Measurements from ENCODE around the gene TSPO. TPM values are rescaled to one million over a fixed set of nuclear protein-coding genes. Genes with fewer than 3 reads are reported as not detected.
A peak's percentile ranks its signal among the peaks of the same experiment; 100 is the strongest.

The TSPO gene
- total and polyA plus RNA-seq, 9 of the 15 experiments (the other 6 are each of a cell fraction or from before 2014, with no cell fraction given): 4.9 to 126 (median 25.3) TPM

DNA sequence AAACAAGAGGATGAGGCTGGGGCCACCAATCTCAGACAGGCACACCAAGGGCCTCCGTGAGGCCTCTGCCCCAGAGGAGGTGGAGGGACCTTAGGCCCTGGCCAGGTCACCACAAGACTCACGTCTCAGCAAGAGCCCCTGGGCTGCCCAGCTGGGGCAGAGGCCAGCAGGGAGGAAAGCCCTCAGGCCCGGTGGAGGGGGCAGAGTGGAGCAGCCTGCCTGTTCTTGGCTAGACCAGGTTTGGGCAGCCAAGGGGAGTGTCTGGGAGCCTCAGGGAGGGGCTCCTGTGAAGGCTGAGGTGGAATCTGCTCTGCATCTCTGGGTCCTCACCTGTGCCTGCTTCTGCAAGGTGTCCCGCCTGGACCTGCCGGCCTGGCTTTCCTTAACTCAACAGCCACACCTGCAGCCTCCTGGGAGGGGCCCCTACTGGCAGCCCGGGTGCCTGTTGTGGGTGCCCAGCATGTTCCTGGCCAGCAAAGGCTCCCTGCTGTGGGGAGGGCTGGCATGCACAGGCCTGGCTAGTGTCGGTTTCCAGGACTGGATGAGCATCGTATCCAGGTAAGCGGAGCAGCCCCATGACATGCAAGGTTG lies 23.7 kb downstream of the TSPO start:
- no peak overlapping the region for H3K27ac ChIP-seq (ENCODE audit: extremely low read depth, low read depth, low read length)
- H4K20me1 ChIP-seq (replicated peaks; ENCODE audit: control insufficient read depth, insufficient read depth, low read length): no peaks in the 10 kb centered on the region
- CTCF ChIA-PET (ENCODE audit: low intra/inter-chr PET ratio): no interaction called here
- peaks cover 0 to 17% of the 10 kb centered on the region in 2 experiments; a peak in 2 of 5 replicates for H3K4me1 ChIP-seq (replicated peaks in 1 of 2; ENCODE audit: control insufficient read depth in 2 of 2, insufficient read depth in 2 of 2, low read length in 2 of 2)
- no peak overlapping the region for H3K4me2 ChIP-seq (ENCODE audit: insufficient read depth, low read length)
- in situ Hi-C loops (cut with MboI) (no loop called here), intact Hi-C loops (cut with micrococcal nuclease) (no loop called here)
- peaks cover 86% of the 10 kb centered on the region for H3K36me3 ChIP-seq (ENCODE audit: control insufficient read depth, insufficient read depth, low read length)
- H3K9ac ChIP-seq (ENCODE audit: insufficient read depth in 1 of 2, low read depth in 2 of 2, low read length in 2 of 2): no peak overlapping the region
- FAIRE-seq: no peak
- POLR2A ChIA-PET: no interaction called here
- no peak overlapping the region for H2AFZ ChIP-seq (ENCODE audit: low read depth, low read length)
- no peak for ATAC-seq
- no peak overlapping the region for H3K4me3 ChIP-seq
- WGBS (ENCODE audit: insufficient coverage, low coverage, missing lambda C conversion rate): 94% methylated on average over 7 of the region's 9 CpGs
- H3K79me2 ChIP-seq (ENCODE audit: control insufficient read depth, insufficient read depth, low read length): no peaks in the 10 kb centered on the region
- TF ChIP-seq MIER1 (IDR thresholded peaks at IDR 0.05; ENCODE audit: low read depth): no peak
- no peak for TF ChIP-seq ZBTB17 (CRISPR knock-in tag; IDR thresholded peaks at IDR 0.05)
- no TSS peak for BruUV-seq (replicated peaks)
- no peaks in the 10 kb centered on the region for H3K27me3 ChIP-seq (ENCODE audit: control insufficient read depth in 2 of 2, insufficient read depth in 2 of 2, low read length in 2 of 2)
- H3K9me1 ChIP-seq (ENCODE audit: control insufficient read depth, insufficient read depth, low read length): no peaks in the 10 kb centered on the region
- no peak for DNase-seq (ENCODE audit: extremely low read depth in 1 of 4, low spot score in 3 of 4)
- 0 out of 2 replicates have a peak, but pooled peaks cover 2% of the 10 kb centered on the region for H3K9me3 ChIP-seq (replicated peaks; ENCODE audit: control insufficient read depth, insufficient read depth, low read depth, low read length)

DNA sequence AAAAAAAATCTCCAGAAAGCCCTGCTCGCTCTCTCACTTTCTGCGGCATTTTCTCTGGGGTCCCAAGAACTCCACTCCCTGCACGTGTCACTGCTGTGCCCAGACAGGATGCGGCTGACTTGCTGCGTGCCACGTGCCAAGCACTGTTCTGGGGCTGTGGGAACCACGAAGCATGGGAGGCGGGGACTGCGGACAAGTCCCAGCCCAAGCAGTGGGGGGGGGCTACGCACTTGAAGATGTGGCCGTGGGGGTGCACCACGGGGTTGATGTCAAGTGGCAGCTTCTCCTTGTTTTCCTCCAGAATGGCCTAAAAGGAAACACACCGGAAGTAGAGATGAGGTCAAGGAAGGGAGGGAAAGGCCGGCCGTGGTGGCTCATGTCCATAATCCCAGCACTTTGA lies 24.7 kb downstream of the TSPO start:
- no peaks in the 10 kb centered on the region for H4K20me1 ChIP-seq (replicated peaks; ENCODE audit: control insufficient read depth, insufficient read depth, low read length)
- ChIA-PET CTCF (ENCODE audit: low intra/inter-chr PET ratio) (no interaction called here), POLR2A (no interaction called here)
- TF ChIP-seq POLR2G (IDR thresholded peaks at IDR 0.05; ENCODE audit: low read depth, low read length) (peak; percentile 10; the same call in 1 of the 2 replicates), CHD4 (IDR thresholded peaks at IDR 0.05; ENCODE audit: insufficient read depth, insufficient replicate concordance, low read depth, low read length, poor library complexity, severe bottlenecking) (no peak)
- no peak overlapping the region for H3K4me3 ChIP-seq
- intact Hi-C loops (cut with micrococcal nuclease) (no loop called here), in situ Hi-C loops (cut with MboI) (no loop called here)
- peaks cover 86% of the 10 kb centered on the region for H3K36me3 ChIP-seq (ENCODE audit: control insufficient read depth, insufficient read depth, low read length)
- peaks cover 6% of the 10 kb centered on the region for H3K79me2 ChIP-seq (ENCODE audit: control insufficient read depth, insufficient read depth, low read length)
- WGBS (ENCODE audit: insufficient coverage, low coverage, missing lambda C conversion rate): 100% methylated on average over 3 of the region's 15 CpGs
- BruUV-seq (replicated peaks): no TSS peak
- no peaks in the 10 kb centered on the region for H3K27me3 ChIP-seq (ENCODE audit: control insufficient read depth in 2 of 2, insufficient read depth in 2 of 2, low read length in 2 of 2)
- H2AFZ ChIP-seq (ENCODE audit: low read depth, low read length): no peak overlapping the region
- H3K4me1 ChIP-seq (replicated peaks in 1 of 2; ENCODE audit: control insufficient read depth in 2 of 2, insufficient read depth in 2 of 2, low read length in 2 of 2): peaks cover 0 to 25% of the 10 kb centered on the region in 2 experiments; a peak in 2 of 5 replicates
- FAIRE-seq (no peak), ATAC-seq (no peak), DNase-seq (ENCODE audit: extremely low read depth in 1 of 4, low spot score in 3 of 4) (no peak)
- no peaks in the 10 kb centered on the region for H3K9me1 ChIP-seq (ENCODE audit: control insufficient read depth, insufficient read depth, low read length)
- no peak overlapping the region for H3K27ac ChIP-seq (ENCODE audit: extremely low read depth, low read depth, low read length)
- 0 out of 2 replicates have a peak, but pooled peaks cover 2% of the 10 kb centered on the region for H3K9me3 ChIP-seq (replicated peaks; ENCODE audit: control insufficient read depth, insufficient read depth, low read depth, low read length)
- no peak overlapping the region for H3K9ac ChIP-seq (ENCODE audit: insufficient read depth in 1 of 2, low read depth in 2 of 2, low read length in 2 of 2)
- no peak overlapping the region for H3K4me2 ChIP-seq (ENCODE audit: insufficient read depth, low read length)
